ENCODE data around the gene MUSTN1.

MUSTN1 gene

GRCh38 chr3:52834871-52835501, at the start of gene MUSTN1:
TSS of gene MUSTN1 (minus strand) at chr3:52835019. CDS start at chr3:52834948, 71 bp downstream.
- no peak for FAIRE-seq

- FAIRE-seq = no peak
Measured at GRCh38 chr3:52882377-52882776, 47.6 kb upstream of the MUSTN1 start.

GRCh38 chr3:52881871-52882270, 47.1 kb upstream of the MUSTN1 start:
- FAIRE-seq = no peak

- no peak for FAIRE-seq
Measured at GRCh38 chr3:52880474-52880873, 45.7 kb upstream of the MUSTN1 start.

- FAIRE-seq = no peak
Measured at GRCh38 chr3:52880047-52880446, 45.2 kb upstream of the MUSTN1 start.

GRCh38 chr3:52879581-52879980, 44.8 kb upstream of the MUSTN1 start:
- FAIRE-seq = no peak

- no peak for FAIRE-seq
Measured at GRCh38 chr3:52879090-52879489, 44.3 kb upstream of the MUSTN1 start.

- no peak for FAIRE-seq
Measured at GRCh38 chr3:52877085-52877484, 42.3 kb upstream of the MUSTN1 start.

- FAIRE-seq = no peak
Measured at GRCh38 chr3:52874864-52875587, 40.2 kb upstream of the MUSTN1 start.

GRCh38 chr3:52874160-52874701, 39.4 kb upstream of the MUSTN1 start:
- no peak for FAIRE-seq

- FAIRE-seq = no peak
Measured at GRCh38 chr3:52873433-52874159, 38.8 kb upstream of the MUSTN1 start.

- FAIRE-seq = no peak
Measured at GRCh38 chr3:52872245-52872644, 37.4 kb upstream of the MUSTN1 start.

GRCh38 chr3:52871761-52872160, 36.9 kb upstream of the MUSTN1 start:
- no peak for FAIRE-seq

GRCh38 chr3:52870471-52870870, 35.7 kb upstream of the MUSTN1 start:
- no peak for FAIRE-seq

GRCh38 chr3:52866427-52866826, 31.6 kb upstream of the MUSTN1 start:
- FAIRE-seq = no peak

- FAIRE-seq = no peak
Measured at GRCh38 chr3:52865994-52866393, 31.2 kb upstream of the MUSTN1 start.

GRCh38 chr3:52860424-52860768, 25.6 kb upstream of the MUSTN1 start:
- FAIRE-seq = no peak

GRCh38 chr3:52859686-52860423, 25.0 kb upstream of the MUSTN1 start:
- FAIRE-seq = no peak

- no peak for FAIRE-seq
Measured at GRCh38 chr3:52857864-52858263, 23.0 kb upstream of the MUSTN1 start.

GRCh38 chr3:52857133-52857532, 22.3 kb upstream of the MUSTN1 start:
- FAIRE-seq = no peak

- FAIRE-seq = no peak
Measured at GRCh38 chr3:52856666-52857065, 21.8 kb upstream of the MUSTN1 start.

- FAIRE-seq = no peak
Measured at GRCh38 chr3:52854013-52854412, 19.2 kb upstream of the MUSTN1 start.

- no peak for FAIRE-seq
Measured at GRCh38 chr3:52852419-52852818, 17.6 kb upstream of the MUSTN1 start.
